HepG2 (cell line): Measurements from ENCODE around the gene SHF. TPM values are rescaled to one million over a fixed set of nuclear protein-coding genes. Genes with fewer than 3 reads are reported as not detected.
A peak's percentile ranks its signal among the peaks of the same experiment; 100 is the strongest.

Source experiments
- ARID4A ChIP-seq: sonication (generic); formaldehyde crosslinking; IDR thresholded peaks from 2 replicates; pipeline ENCODE4 v1.5.0; 2020; ENCODE audit warnings: mild to moderate bottlenecking, missing genetic modification reagents, borderline replicate concordance
- CBX5 ChIP-seq: sonication (generic); formaldehyde crosslinking; IDR thresholded peaks from 2 replicates; pipeline ENCODE4 v1.4.0; 2020; ENCODE audit warnings: missing genetic modification reagents, borderline replicate concordance
- CREBL2 ChIP-seq: sonication (generic); formaldehyde crosslinking; IDR thresholded peaks from 2 replicates; pipeline ENCODE4 v1.8.1; 2023; ENCODE audit warnings: missing genetic modification reagents, mild to moderate bottlenecking, borderline replicate concordance
- ELF3 ChIP-seq: IDR thresholded peaks from 2 replicates; pipeline ENCODE4 v1.6.1; 2016; ENCODE audit warnings: missing genetic modification reagents, missing compliant biosample characterization
- HOXD1 ChIP-seq: sonication (generic); formaldehyde crosslinking; IDR thresholded peaks from 2 replicates; pipeline ENCODE4 v1.5.0; 2020; ENCODE audit warnings: missing genetic modification reagents
- JARID2 ChIP-seq: sonication (generic); formaldehyde crosslinking; IDR thresholded peaks from 2 replicates; pipeline ENCODE4 v1.8.1; 2023; ENCODE audit warnings: missing genetic modification reagents, inconsistent platforms; ENCODE audit not compliant: insufficient replicate concordance
- PBX2 ChIP-seq: IDR thresholded peaks from 2 replicates; pipeline ENCODE4 v1.6.1; 2016; ENCODE audit warnings: control low read depth
- POLR2AphosphoS2 ChIP-seq: IDR thresholded peaks from 2 replicates; pipeline ENCODE4 v1.6.1; 2011; ENCODE audit warnings: low read depth, low read length, improper control_type of control experiment
- RBM39 ChIP-seq: fragments of 200-400 bp; formaldehyde crosslinking; IDR thresholded peaks from one replicate; pipeline ENCODE4 v1.6.1; 2018; ENCODE audit warnings: antibody characterized with exemption, mild to moderate bottlenecking, low read depth, low read length; ENCODE audit not compliant: poor library complexity, severe bottlenecking
- SALL2 ChIP-seq: sonication (generic); formaldehyde crosslinking; IDR thresholded peaks from 2 replicates; pipeline ENCODE4 v1.8.1; 2023; ENCODE audit warnings: mild to moderate bottlenecking, missing genetic modification reagents, inconsistent platforms
- STAG1 ChIP-seq: sonication (generic); formaldehyde crosslinking; IDR thresholded peaks from 2 replicates; pipeline ENCODE4 v1.4.0; 2020; ENCODE audit warnings: missing genetic modification reagents
- TBX2 ChIP-seq: sonication (generic); formaldehyde crosslinking; IDR thresholded peaks from 2 replicates; pipeline ENCODE4 v1.5.0; 2020; ENCODE audit warnings: missing genetic modification reagents, mild to moderate bottlenecking, borderline replicate concordance
- TEF ChIP-seq: sonication (generic); formaldehyde crosslinking; IDR thresholded peaks from 2 replicates; pipeline ENCODE4 v1.5.0; 2020; ENCODE audit warnings: missing genetic modification reagents
- ZFYVE20 ChIP-seq: sonication (generic); formaldehyde crosslinking; IDR thresholded peaks from 2 replicates; pipeline ENCODE4 v1.8.0; 2023; ENCODE audit warnings: low read depth, mild to moderate bottlenecking, moderate library complexity, missing genetic modification reagents, borderline replicate concordance
- ZIK1 ChIP-seq: sonication (generic); formaldehyde crosslinking; IDR thresholded peaks from 2 replicates; pipeline ENCODE4 v1.5.0; 2020; ENCODE audit warnings: mild to moderate bottlenecking, low read depth, missing genetic modification reagents, borderline replicate concordance
- ZMYM4 ChIP-seq: sonication (generic); formaldehyde crosslinking; IDR thresholded peaks from 2 replicates; pipeline ENCODE4 v1.8.1; 2023; ENCODE audit warnings: mild to moderate bottlenecking, missing genetic modification reagents
- ZNF253 ChIP-seq: sonication (generic); formaldehyde crosslinking; IDR thresholded peaks from 2 replicates; pipeline ENCODE4 v1.8.0; 2022; ENCODE audit warnings: mild to moderate bottlenecking, missing genetic modification reagents, borderline replicate concordance
- ZNF496 ChIP-seq: sonication (generic); formaldehyde crosslinking; IDR thresholded peaks from 2 replicates; pipeline ENCODE4 v1.8.1; 2023; ENCODE audit warnings: mild to moderate bottlenecking, moderate library complexity, missing genetic modification reagents; ENCODE audit not compliant: insufficient replicate concordance
- ZNF558 ChIP-seq: sonication (generic); formaldehyde crosslinking; IDR thresholded peaks from 2 replicates; pipeline ENCODE4 v1.9.0; 2022; ENCODE audit warnings: mild to moderate bottlenecking, missing genetic modification reagents, borderline replicate concordance
- ZNF691 ChIP-seq: sonication (generic); formaldehyde crosslinking; IDR thresholded peaks from 2 replicates; pipeline ENCODE4 v1.4.0; 2020; ENCODE audit warnings: missing genetic modification reagents, low read depth, mild to moderate bottlenecking, borderline replicate concordance
- ZSCAN12 ChIP-seq: sonication (generic); formaldehyde crosslinking; IDR thresholded peaks from 2 replicates; pipeline ENCODE4 v1.9.0; 2021; ENCODE audit warnings: mild to moderate bottlenecking, missing genetic modification reagents
- ZSCAN30 ChIP-seq: sonication (generic); formaldehyde crosslinking; IDR thresholded peaks from 2 replicates; pipeline ENCODE4 v1.5.0; 2020; ENCODE audit warnings: mild to moderate bottlenecking, missing genetic modification reagents
- polyA plus RNA-seq, 8 experiments: library from polyadenylated mRNA; depleted of rRNA in 3 of 8; stranded (reverse) in 7 of 8; unstranded in 1 of 8; fragments of >200 nt; fragmentation: Illumina TruSeq in 4 of 8; extraction: Trizol in 4 of 8; gene quantifications; 2 replicates each; pipeline versions ENCODE4 v1.2.1 to v1.2.3, GENCODE V29; 2011 to 2016; ENCODE audit warnings: low read depth in 4 of 8, missing spikeins in 1 of 8, mixed read lengths in 1 of 8; ENCODE audit not compliant: insufficient read depth in 1 of 8
- total RNA-seq, 5 experiments: library from RNA; depleted of rRNA; stranded (reverse); fragments of >200 nt; fragmentation: Illumina TruSeq; extraction: Trizol; gene quantifications; 2 replicates each; pipeline ENCODE4 v1.2.3, GENCODE V29; 2016; ENCODE audit warnings: low read depth in 1 of 5

SHF gene
- total and polyA plus RNA-seq, 2 of the 13 experiments (the other 11 are each of a cell fraction or from before 2014, with no cell fraction given) = 20.9 to 25.5 TPM

- TF ChIP-seq ARID4A (CRISPR knock-in tag) (peak; percentile 77; the same call in 1 of the 2 replicates), PBX2 (CRISPR knock-in tag) (no peak), TEF (no peak), STAG1 (CRISPR knock-in tag) (no peak), SALL2 (CRISPR knock-in tag) (peak; percentile 92), ZSCAN12 (CRISPR knock-in tag) (no peak), ZIK1 (peak; percentile 98), ZSCAN30 (no peak), ZNF253 (CRISPR knock-in tag) (no peak), ZNF691 (CRISPR knock-in tag) (peak; percentile 85), CBX5 (peak; percentile 93; the same call in 1 of the 2 replicates), ELF3 (peak; percentile 74), ZFYVE20 (CRISPR knock-in tag) (no peak), CREBL2 (CRISPR knock-in tag) (no peak), RBM39 (peak; percentile 62), POLR2AphosphoS2 (peak; percentile 86; the same call in 1 of the 2 replicates), JARID2 (CRISPR knock-in tag) (no peak), TBX2 (CRISPR knock-in tag) (peak; percentile 20; the same call in 1 of the 2 replicates), HOXD1 (peak; percentile 48; the same call in 1 of the 2 replicates), ZNF496 (CRISPR knock-in tag) (no peak), ZMYM4 (CRISPR knock-in tag) (peak; percentile 85), ZNF558 (CRISPR knock-in tag) (no peak)
Observed at GRCh38 chr15:45200001-45200798, 12.4 kb upstream of the SHF start (continued).
